GM19035 (cell line): Measurements from ENCODE around the gene ACTR5.

Source experiments
- ATAC-seq: cut with Tn5 transposase; IDR thresholded peaks from one replicate; pipeline ENCODE4 v1.9.1; 2021; ENCODE audit not compliant: unreplicated experiment

ACTR5 gene

DNA sequence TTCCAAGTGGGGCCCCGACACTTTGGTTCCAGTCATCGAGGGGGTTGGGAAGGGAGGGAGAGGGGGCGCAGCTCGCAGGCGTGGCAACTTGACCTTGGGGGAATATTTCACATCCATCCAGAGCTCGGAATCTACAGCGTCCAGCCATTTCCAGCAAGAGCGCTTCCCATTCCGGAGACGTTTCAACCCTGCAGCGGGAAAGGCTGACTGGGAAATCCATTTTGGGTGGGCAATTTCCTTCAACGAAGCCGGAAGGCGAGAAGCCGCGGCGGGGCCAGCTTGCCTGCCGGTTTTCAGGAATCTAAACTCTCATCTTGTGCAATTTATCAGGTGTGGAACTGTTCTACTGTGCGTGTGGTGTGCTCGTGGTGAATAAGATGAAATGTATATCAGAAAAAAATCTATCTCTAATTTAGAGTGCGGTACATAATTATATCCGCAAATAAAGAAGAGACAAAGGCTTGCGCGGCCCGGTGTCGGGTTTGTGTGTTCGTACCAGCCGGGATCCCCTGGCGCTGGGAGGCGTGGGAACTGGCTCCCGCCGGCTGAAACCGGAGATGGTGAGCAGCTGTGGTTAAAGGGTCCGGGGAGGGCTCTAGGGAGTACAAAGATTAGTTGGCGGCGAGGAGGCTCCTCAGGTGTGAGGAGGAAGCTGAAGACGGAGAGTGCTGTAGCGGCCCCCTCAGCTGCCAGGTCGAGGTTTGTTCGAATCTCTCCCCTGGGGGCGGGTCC, 19.2 kb upstream of the ACTR5 start:
- no peak for ATAC-seq

DNA sequence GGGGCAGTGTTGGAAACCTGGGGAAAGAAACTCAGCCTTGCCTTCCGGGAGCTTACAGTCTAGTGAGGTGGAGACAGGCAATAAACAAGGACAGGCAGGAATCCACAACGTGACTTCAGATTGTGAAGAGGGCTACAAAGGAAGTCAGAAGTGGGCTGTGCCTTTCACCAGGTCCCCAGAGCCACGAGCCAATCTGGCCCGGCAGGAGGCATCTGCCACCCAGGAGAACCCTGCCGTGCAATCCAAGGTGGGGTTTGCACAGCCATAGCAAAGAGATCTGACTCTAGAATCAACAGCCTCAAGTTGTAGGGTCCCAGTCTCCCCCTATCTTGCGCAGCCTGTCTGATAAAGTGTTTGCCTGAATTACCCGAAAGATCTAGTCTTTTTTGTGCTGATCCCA, 18.5 kb upstream of the ACTR5 start:
- no peak for ATAC-seq

- ATAC-seq, result no peak
Measured at GRCh38 chr20:38730167-38730988, 17.9 kb upstream of the ACTR5 start.

- ATAC-seq, result no peak
Measured at GRCh38 chr20:38730989-38731737, 17.1 kb upstream of the ACTR5 start.

DNA sequence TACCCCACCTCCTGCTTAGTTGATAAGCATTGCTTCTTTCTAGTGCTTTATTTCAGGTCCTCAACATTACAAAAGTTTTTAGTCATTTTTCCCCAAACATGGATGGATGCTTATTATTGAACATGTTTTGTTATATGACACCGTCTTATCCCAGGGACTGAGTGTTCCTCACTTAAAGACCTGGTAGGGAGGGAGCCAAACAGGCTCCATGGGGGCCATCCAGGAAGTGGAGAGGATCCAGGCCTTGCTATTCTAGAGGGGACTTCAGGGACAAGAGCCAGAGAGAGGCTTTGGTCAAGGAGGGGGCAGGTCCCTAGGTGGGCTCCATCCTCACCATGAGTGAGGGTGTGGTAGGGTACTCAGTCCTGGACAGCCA, 16.5 kb upstream of the ACTR5 start:
- no peak for ATAC-seq

- ATAC-seq, result no peak
Measured at GRCh38 chr20:38732981-38733380, 15.3 kb upstream of the ACTR5 start.

GRCh38 chr20:38735172-38735571, 13.1 kb upstream of the ACTR5 start:
- ATAC-seq, result no peak

GRCh38 chr20:38737887-38738286, 10.4 kb upstream of the ACTR5 start:
- no peak for ATAC-seq

DNA sequence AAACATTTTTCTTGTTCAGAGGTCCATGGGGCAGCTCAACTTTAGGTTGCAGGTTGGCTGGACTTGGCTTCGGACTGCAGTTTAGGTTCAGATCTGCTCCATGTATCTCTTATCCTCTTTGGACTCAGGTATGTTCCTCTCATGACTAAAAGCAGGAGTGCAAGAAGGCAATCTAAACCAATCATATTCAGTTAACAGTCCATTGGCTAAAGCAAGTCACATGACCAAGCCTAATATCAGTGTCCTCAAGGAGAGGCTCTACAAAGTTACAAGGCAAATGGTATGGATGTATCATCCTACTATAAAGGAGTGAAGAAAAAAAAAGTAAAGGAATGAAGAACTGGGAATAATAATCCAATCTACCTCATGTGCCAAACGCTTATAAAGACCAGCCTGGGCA, 2.5 kb upstream of the ACTR5 start:
- ATAC-seq, result no peak

- ATAC-seq, result no peak
Measured at GRCh38 chr20:38747495-38748096, 664 bp upstream of the ACTR5 start.

GRCh38 chr20:38748861-38749149, 545 bp downstream of the ACTR5 start:
- peak; percentile 34 for ATAC-seq

GRCh38 chr20:38751360-38751976, 3.2 kb downstream of the ACTR5 start:
- ATAC-seq, result no peak

DNA sequence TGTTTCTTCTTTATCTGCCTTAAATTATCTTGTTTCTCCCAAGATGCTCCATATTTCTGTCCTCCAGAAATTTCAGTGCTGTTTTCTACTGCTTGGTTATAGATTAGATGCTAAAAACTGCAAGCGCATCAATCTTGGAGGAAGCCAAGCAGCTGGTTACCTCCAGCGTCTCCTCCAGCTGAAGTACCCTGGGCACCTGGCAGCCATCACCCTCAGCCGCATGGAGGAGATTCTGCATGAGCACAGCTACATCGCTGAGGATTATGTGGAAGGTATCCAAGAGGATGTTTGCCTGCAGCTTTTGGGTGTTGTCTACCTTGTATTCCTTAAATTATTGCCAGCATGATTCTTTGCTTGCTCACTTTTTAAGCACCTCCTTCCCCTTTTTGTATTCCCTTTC, 3.8 kb downstream of the ACTR5 start:
- ATAC-seq, result no peak

- no peak for ATAC-seq
Measured at GRCh38 chr20:38754924-38755323, 6.7 kb downstream of the ACTR5 start.

- ATAC-seq, result no peak
Measured at GRCh38 chr20:38755324-38755910, 7.2 kb downstream of the ACTR5 start.

- ATAC-seq, result no peak
Measured at GRCh38 chr20:38757145-38757775, 9.0 kb downstream of the ACTR5 start.

DNA sequence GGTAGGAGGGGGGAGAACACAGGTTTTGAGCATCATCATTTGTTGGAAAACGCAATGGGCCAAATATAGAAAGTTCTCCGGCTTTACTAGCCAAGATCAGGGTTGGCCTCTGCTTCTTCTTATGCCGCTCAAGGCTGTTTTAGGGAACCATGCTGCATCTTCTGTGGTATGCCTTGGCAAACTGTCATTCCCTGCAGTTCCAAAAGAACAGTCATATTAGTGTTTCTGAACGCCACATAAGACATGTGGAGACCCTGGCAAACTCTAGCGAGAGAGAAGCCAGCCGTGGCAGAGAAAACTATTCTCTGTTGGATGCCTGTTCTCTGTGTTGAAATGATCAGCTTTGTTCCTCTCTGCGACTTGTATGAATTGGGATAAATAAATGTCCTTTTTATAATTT, 10.8 kb downstream of the ACTR5 start:
- ATAC-seq, result no peak

- ATAC-seq, result no peak
Measured at GRCh38 chr20:38760978-38761377, 12.7 kb downstream of the ACTR5 start.

DNA sequence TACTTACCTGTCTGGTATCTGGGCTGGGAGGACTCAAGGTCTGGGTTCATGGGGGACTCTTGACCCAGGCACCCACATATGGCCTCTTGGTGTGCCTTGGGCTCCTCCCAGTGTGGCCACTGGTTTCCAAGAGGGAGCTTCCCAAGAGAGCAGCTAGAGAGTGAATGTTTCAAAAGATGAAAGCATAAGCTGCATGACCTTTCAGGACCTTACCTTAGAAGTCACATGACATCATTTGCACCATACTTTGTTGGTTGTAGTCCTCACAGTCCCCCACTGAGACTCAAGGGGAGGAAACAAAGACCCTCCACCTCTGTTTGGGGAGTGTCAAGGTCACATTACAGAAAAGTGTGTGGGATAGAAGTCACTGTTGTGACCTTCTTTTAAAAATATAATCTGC, 13.9 kb downstream of the ACTR5 start:
- ATAC-seq, result no peak

- ATAC-seq, result no peak
Measured at GRCh38 chr20:38763616-38764015, 15.4 kb downstream of the ACTR5 start.
